Left cardiac atrium (tissue), 4 donors: ENCODE results near the gene ABHD6. TPM values are rescaled to one million over a fixed set of nuclear protein-coding genes. Genes with fewer than 3 reads are reported as not detected.
"Not testable (repeated sequence)": the region's sequence is repeated elsewhere in the genome, so short reads cannot be mapped to it uniquely, and the experiment has no call there.

Experiments
- ATAC-seq, 2 donors: fragments of 200-7000 bp; cut with Tn5 transposase; one replicate each; pipeline ENCODE4 v1.9.1; 2020; ENCODE audit warnings: mild to moderate bottlenecking in 2 of 2, moderate library complexity in 2 of 2
- DNase-seq: peaks from one replicate; pipeline ENCODE4 v3.0.0-alpha.2; 2020
- intact Hi-C, 2 donors: fragments of 100-400 bp; cut with DNase I; formaldehyde crosslinking; loops; one replicate each; pipeline versions ENCODE4 v1.14.1 to v1.15.1; 2022 to 2023
- total RNA-seq, 2 donors: library from RNA; stranded (reverse); fragmentation: NEBNext Ultra II Directional; extraction: Animal tissue kit (Norgen Biotek cat#: 25700); gene quantifications; one replicate each; pipeline ENCODE4 v1.2.1, GENCODE V29; 2021
- donor health status: DM: no; HTN: yes; CAD: no.
- donor health status: DM: no; HTN: yes; CAD: no; lungs with severe emphysema.
- donor health status: DM: yes; HTN: yes; CAD: no.
- donor health status: Dilated cardiomyopathy.

Gene ABHD6
- total RNA-seq, 2 donors from 2014 or later = 7.0 to 11.7 TPM

DNA sequence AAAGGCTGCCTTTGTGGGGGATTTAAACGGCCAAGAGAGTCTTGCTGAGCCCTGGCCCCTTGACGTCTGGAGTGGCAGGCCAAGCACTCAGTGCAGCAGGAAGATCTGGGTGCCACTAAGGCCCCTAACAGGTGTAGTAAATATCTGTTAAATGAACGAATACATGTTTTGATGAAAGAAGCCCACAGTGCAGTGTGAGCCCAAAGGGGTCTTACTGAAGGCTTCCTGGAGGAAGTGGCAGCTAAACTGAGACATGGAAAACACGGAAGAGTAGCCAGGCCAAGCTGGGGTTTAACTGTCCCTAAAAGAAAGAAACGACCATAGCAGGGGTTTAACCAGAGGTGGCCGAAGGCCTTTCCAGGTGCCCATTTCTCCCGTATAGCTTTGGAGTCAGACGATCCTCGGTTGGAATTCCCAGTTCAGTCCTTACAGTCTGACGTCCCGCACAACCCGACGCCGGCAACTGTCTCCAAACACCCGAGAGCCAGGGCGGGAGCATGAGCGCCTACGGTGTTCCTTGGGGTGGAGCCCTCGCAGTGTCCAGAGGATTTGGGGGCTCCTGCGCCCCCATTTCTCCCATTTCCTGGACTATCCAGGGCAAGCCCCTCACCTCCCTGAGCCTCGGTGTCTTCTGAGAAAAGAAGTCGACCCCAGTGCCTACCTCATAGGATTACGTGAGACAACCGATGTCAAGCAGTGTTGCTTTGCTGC, 910 bp upstream of the ABHD6 start:
- intact Hi-C loops = loop anchor here in 1 of 2 donors (5.0 kb wide), 1 partner anchor 66 kb away; no protein-coding TSS in a partner anchor
- DNase-seq (peak; percentile 34), ATAC-seq (peak; percentile 2 to 10)

GRCh38 chr3:58237941-58238681, 519 bp downstream of the ABHD6 start:
- DNase-seq (peak; percentile 67), ATAC-seq (peak; percentile 78 to 79)
- intact Hi-C loops = loop anchor here in 1 of 2 donors (5.0 kb wide), 1 partner anchor 64 kb away; no protein-coding TSS in a partner anchor

DNA sequence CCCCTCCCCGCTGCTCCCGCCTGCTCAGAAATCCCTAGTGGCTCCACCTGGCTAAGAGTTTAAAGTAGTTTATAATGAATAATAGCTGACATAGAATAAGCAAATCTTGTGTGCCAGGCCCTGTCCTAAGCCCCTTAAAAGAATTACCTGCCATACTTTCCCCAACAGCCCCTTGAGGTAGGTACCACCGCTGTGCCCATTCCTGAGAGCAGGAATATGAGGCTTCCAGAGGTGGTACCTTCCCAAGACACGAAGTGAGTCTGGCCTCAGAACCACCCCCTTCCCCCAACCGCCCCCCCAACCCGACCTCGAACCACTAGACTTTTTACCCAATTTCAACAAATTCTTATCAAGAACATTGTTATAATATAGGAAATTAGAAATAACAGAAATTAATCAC, 1.2 kb downstream of the ABHD6 start:
- intact Hi-C loops = loop anchor here in 1 of 2 donors (5.0 kb wide), 1 partner anchor 63 kb away; no protein-coding TSS in a partner anchor
- no peak for ATAC-seq
- no peak for DNase-seq

DNA sequence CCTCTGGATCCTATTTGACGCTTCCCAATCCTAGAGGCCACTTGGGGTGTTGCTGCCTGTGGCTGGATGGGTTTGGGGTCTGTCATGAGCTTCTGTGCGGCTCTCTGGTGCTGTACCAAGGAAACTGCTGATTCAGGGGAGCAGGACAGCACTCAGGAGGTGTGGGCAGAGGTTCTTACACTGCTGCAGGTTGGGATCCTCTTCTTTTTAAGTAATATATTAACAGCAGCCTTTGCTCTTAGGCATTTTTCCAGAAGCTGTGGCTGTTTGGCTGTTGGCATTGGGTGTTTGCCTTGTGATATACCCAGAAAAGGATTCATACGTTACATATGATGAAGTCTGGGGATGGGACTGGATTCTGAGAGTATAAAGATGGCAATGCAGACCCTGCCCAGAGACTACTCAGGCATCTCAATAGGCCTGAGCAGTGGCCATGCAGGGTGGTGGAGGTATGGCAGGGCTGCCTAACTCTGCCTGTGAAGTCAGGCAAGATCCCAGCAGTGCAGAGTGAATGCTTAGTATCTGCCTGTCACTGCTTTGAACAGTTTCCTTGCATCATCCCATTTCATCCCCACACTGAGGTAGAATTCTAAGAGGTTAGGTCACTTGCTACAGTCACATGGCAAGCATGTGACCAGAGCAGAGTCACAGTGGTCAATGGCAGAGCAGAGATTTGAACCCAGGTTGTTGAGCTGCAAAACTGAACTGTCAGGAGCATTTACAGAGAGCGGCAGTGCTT, 3.9 kb downstream of the ABHD6 start:
- ATAC-seq (no peak), DNase-seq (no peak)
- intact Hi-C loops = no loop called here

DNA sequence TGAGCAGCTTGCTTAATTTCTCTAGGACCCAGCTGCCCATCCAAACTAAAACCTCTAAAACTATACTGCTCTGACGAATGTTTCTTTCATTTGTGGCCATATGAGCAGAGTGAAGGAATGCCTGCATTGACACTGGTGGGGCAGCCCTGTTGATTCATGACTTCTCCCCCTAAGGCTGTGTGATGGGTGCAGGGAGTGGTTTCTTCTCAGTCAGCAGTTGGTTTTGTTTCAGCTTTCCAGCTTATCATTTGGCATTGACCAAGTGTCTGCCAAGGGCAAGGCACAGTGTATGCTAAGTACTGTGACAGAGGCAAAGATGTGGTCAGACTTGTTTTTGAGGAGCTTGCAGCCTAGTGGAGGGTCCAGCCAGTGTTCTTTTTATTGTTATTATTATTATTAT, 4.7 kb downstream of the ABHD6 start:
- DNase-seq = no peak
- ATAC-seq = peak in 1 of 2 donors; percentile 9
- intact Hi-C loops = no loop called here

DNA sequence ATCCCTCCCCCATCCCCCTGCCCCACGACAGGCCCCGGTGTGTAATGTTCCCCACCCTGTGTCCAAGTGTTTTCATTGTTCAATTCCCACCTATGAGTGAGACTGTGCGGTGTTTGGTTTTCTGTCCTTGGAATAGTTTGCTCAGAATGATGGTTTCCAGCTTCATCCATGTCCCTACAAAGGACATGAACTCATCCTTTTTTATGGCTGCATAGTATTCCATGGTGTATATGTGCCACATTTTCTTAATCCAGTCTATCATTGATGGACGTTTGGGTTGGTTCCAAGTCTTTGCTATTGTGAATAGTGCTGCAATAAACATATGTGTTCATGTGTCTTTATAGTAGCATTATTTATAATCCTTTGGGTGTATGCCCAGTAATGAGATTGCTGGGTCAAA, 5.3 kb downstream of the ABHD6 start:
- DNase-seq, intact Hi-C loops: not testable (repeated sequence)

GRCh38 chr3:58243976-58244585, 6.5 kb downstream of the ABHD6 start:
- DNase-seq = no peak
- intact Hi-C loops = no loop called here
- ATAC-seq = no peak

More for the DNA sequence above, 5.3 kb downstream of the ABHD6 start:
- not testable (repeated sequence) for ATAC-seq

DNA sequence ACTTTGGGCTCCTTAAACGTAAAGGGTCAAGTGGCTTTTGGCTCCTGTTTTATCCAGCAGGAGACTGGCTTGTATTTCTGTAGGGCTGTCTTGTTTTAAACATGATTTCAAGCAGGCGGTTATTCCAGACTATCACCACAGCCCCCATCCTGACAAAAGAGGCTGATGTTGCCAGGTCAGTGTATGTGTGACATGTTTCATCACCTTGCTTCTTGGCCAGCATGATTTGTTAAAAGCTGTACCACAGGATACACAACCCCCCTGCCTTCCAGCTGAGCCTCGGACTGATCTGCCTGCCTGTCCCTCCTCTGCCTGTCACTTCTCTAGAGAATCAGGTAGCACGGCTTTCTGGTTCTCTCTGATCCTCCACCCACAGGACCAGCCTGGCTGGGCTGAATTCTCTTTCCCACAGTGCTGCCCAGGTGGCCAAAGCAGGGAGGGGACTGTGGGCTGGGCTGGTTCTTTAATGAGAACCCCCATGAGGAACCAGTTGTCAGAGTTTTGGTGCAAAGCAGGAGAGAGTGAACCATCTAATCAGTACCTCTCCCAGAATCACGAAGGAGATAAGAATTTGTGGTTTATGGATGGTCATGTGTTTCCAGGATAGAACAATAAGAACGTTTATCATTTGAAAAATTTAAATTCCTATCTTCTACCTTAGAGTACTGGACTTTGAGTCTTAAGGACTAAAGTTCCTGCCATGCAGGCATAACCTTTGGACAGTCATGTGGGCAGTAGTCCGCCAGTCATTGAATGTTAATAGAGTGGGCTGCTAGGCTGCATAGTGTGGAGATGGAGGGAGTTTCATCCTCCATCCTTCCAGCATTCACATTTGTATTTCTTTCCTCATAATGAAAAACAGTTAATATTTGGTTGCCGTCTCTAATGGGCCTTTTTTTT, 8.8 kb downstream of the ABHD6 start:
- intact Hi-C loops = no loop called here
- ATAC-seq (peak; percentile 19 to 38), DNase-seq (no peak)

DNA sequence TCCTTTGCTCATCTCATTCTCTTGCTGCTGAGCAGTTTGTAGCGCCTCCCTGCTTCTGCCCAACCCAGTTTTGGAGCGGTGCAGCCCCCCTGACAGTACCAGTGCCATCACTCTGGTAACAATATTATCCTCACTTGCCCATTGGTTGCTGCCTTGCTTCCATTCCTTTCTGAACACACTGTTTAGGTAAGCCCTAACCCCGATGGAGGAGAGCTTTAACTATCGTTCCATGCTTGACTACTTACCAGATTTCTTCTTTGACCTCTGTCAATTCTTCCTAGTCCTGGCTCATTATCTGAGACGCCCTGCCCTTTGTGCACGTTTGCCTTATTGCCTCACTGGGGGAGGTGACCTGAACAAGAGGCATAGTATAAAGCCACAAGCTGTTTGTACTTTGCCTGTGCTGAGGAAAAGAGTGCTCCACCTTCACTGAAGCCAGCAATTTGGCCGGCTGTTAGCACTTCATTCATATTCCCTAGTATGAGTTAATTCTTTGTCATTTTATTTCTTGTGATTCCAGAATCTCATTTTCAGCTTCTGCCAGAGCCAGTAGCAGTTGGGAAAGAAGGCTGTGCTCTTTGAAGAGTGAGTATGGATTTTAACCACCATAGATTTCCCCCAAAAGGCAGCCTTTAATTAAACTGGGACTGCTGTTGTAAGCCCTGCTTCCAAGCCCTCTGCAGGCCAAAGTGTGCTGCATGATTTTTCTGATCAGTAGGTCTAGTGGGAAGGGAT, 11.9 kb downstream of the ABHD6 start:
- intact Hi-C loops = no loop called here
- no peak for DNase-seq
- no peak for ATAC-seq

DNA sequence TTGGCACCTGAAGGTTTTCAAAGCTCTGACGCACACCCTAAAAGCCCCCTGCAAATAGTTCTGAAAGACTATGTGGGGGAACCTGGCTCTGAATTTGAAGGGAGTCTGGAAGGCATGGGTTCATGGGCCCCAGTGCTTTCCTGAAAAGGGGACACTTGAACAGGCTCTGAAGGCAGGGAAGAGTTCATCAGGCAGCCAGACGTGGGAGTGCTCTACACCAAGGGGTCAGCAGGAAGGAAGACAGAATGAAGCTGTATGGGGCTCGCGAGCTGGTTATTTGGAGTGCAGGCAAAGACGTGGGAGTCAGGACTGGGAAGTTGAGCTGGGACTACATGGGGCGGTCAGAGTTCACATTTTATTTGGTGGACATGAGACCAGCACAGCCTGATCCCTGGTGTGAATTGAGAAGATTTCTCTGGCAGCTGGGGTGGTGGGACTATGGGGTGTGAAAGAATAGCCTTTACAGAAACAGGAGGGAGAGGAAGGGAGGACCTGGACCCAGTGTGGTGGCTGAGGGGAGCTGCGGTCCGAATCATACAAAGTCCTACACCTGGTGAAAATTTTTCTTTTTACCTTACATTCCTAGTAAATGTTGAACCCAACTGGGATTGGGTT, 12.6 kb downstream of the ABHD6 start:
- no peak for ATAC-seq
- intact Hi-C loops = no loop called here
- DNase-seq = no peak

DNA sequence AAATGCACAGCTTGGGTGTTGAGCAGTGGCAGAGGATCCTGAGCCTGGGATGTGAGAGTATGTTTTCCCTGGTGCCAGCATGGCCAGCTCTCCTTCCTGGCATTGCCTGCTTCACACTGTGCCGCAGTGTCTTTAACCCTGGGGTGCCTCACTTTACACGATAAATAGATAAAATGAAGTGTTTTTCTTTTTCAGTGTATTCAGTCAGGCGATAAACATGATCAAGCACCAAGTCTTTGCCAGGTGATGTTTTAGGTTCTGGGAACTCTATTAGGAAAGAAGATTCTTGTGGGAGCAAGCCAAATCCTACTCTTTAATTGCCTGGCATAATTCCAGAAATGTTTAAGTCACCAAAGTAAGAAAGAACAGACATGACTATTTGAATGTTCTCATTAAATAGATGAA, 14.0 kb downstream of the ABHD6 start:
- intact Hi-C loops = no loop called here
- no peak for DNase-seq
- ATAC-seq = no peak

- intact Hi-C loops = no loop called here
- ATAC-seq (no peak), DNase-seq (no peak)
Observed at GRCh38 chr3:58254144-58254543, 16.6 kb downstream of the ABHD6 start.

- intact Hi-C loops = no loop called here
- no peak for ATAC-seq
Observed at GRCh38 chr3:58256061-58256460, 18.5 kb downstream of the ABHD6 start.

GRCh38 chr3:58256511-58256910, 18.9 kb downstream of the ABHD6 start:
- no peak for ATAC-seq
- intact Hi-C loops = no loop called here
- no peak for DNase-seq

More at GRCh38 chr3:58256061-58256460, 18.5 kb downstream of the ABHD6 start:
- no peak for DNase-seq

- ATAC-seq = no peak
- intact Hi-C loops = no loop called here
- no peak for DNase-seq
Observed at GRCh38 chr3:58258392-58259055, 20.9 kb downstream of the ABHD6 start.

DNA sequence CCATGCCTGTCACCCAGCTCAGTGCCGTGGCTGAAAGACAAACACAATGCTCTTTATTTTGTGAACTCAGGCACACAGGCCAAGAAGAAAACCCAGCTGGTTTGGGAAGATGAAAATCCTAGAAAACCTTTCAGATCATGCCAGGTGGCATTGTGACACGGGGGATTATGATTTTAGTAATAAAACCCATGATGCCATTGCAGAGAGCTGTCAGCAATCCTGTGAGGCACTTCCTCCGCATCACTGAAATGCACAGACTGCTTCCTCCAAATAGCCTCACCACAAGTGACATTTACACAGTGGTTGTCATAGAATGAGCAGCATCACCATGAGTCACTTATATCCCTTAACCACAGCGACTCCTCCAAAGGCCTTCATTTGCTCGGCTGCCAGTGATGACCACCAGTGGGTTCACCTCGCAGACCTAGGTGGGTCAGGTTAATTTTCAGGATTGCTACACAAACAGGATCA, 22.7 kb downstream of the ABHD6 start:
- DNase-seq (no peak), ATAC-seq (no peak)
- intact Hi-C loops = no loop called here

DNA sequence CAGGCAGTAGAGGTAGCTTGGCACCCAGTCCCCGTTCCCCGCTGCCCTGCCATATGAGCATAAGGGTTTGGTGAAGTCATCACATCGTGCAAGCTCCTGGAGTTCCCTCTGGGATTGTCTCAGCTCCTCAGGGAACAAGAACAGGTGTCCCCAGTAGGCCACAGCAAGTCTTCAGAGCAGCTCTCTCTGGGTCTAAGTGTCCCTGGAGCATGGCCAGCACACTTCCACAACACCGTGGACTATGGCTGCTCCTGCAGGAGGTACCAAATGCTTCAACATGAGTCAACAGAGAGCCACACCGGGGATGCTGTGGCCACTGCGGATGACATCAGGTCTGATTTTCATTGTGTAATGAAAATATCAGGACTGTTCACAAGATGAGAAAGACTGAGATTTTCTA, 23.1 kb downstream of the ABHD6 start:
- ATAC-seq (peak in 1 of 2 donors; percentile 34), DNase-seq (no peak)
- intact Hi-C loops = no loop called here
